GM21825 (cell line): ENCODE results near the gene OSGEP.

Source experiments
- ATAC-seq: cut with Tn5 transposase; IDR thresholded peaks from one replicate; pipeline ENCODE4 v1.9.1; 2021; ENCODE audit warnings: mild to moderate bottlenecking, moderate library complexity; ENCODE audit not compliant: unreplicated experiment

The OSGEP gene

DNA sequence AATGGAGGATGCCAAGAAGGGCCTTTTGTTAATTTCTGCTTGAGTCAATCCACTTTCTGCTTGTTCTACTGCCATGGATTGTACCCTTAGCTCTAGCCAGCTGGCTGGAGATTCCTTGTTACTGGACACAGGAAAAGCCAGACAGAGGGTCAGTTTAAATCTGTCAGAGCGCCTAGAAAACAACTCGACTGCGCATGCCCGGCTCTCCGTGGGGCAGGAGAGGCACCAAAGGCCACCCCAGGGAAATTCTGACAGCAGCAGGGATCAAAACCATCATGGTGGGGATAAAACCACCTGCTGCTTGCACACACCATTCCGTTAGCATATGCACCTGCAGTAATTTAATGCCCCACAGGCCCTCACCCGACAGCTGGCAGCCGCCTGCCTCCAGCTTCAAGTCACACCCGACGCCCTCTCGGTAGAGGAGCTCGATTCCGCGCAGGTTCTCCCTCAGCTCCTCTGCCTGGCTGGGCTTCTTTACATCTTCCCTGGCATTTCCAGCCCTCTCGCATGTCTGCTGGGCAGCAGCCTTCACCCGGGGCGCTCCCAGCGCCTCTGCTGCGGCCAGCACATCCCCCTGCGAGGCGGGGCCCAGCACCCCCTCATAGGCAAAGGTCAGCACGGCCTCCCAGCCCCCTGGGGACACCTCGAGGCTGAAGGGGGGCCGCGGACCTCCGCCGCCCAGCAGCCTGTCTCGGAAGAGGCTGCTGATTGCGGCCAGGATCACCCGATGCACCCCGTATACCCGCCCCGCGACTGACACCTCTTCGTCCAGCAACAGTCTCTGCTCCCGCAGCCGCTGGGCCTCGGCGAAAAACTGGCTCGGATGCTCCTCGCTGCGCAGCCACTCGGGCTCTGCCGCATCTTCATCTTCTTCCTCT, 19.7 kb downstream of the OSGEP start:
- ATAC-seq, result no peak

DNA sequence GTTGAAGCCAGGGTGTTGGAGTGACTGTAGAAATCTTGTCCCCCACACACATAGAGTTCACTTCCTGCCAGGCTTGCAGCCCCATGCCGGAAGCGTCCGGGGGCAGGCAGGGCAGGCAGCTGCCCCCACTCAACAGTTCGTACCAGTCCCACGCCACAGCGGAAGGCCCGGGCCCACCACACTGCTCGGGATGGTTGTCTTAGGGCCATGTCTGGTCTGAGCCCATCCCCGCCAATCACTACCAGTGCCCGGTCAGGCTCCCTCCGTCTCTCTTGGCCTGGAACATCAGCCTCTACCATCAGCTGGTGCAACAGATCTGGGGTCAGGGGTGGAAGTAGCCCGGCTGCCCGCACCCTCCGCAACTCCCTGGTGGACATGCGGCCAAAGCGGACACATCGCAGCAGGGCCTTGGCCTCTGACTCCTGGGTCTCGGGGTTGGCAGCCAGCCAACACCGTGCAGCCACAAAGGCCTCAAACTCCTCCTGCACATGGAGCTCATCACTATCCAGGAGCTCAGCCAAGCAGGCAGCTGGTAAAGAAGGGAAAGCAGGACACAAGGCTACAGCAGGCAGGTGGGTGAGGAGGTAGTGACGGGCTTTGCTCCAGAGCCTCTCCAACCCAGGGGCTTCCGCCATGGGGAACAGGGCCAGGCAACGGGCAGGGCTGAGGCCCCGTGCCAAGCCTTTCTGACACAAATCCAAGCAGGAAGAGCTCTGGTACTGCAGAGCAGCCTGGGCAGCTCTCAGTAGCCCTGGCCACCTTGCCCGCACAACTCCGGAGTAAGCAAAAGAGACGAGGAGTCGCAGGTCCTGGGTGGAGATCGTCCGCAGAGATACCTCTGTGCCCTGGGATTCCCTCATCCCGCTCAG, 24.6 kb downstream of the OSGEP start:
- no peak for ATAC-seq

DNA sequence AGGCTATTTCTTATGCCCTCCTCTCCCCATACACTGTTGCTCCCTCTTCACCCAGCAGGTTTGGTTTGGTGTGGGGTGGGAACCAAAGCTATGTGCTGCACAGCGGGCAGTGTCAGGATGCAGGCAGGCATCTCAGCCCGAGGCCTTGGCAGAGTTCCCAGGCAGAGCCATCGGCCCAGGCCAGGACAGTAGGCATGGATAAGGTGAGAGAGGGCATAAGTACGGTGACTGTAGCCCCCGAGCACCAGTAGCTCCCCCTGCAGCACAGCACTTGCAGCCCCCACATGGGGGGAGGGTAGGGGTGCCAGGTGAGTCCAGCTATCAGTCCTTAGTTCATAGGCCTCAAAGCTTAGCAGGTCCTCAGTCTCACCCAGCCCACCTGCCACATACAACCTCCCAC, 25.8 kb downstream of the OSGEP start:
- no peak for ATAC-seq

DNA sequence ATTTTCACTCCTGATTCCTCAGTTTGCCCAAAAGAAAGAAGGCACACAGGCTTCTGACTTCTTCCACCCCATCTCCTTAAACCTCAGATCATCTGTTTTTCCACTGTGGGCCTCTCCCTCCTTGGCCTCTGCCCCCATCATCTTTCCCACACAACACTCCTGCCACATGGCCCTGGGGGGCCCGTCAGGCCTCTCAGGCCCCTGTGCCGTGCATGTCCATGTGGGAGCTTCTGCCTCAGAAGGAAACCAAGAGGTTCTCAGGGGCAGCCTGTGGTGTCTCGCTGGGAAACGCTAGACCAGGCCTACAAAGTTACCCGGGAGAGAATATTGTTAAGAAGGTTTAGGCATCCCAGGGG, 26.6 kb downstream of the OSGEP start:
- peak; percentile 31 for ATAC-seq

DNA sequence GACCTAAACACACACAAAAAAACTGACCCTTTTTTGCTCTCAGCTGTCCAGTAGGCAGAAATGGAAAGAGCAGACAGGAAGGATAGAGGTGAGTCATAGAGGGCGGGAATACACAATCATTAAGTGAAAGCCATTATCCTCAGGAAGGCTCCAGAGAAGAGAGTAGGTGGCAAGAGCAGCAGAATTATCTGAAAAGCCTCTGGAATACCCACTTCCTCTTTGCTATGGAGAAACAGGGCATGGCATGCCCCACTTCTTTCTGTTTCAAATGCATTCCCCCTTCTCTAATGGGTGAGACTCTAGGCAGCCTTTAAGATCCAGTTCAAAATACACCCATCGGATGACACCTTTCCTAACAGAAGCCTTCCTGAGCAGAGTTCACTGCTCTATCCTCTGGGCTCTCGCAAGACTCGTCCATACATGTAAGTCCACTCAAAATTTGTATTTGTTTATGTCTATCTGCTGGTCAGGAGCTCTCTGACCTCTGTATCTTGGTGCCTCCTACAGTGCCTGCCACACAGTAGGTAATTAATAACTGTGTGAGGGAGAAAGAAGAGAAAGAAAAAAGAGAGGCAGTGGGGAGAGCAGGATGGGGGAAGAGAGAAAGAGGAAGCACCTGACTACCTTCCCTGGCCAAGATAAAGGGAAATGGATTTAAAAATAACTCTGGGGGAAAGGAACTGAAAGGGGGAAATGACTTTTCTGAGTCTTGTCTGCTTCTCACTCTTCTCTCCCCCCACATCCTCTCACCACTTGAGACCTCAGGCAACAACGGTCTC, 27.2 kb downstream of the OSGEP start:
- ATAC-seq, result peak; percentile 74

DNA sequence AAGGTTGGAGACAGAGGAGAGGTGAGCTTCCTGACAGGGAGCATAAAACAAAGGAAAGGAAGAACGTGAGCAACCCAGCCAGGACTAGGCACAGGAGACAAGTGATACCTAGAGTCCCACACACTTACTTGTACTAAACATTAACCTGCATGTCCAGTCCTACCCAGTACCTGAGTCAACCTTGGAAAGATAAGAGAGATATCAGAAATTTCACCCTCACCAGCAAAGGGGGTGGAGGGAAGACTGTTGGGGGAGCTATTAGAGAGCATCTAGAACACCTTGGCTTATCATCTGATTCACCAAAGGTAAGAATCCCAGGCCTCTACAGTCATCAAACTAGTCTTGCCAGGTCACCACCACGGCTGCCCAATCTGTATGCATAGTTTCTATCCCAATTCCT, 29.8 kb downstream of the OSGEP start:
- ATAC-seq, result no peak

DNA sequence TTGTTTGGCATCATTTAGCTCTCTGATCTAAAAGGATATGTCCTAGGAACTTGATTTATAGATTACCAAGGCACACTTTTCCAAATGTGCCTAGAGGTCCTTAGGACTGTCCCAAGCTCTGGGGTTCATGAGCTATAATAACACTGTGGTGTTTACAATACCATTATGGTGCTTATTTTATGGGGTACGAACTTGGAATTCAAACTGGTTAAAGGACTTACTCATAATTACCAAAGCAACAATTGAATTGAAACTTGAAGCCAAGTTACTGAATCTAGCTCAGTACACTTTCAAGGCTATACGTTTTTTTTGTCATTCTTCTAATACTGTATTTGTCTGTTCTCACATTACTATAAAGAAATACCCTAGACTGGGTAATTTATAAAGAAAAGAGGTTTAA, 31.7 kb downstream of the OSGEP start:
- no peak for ATAC-seq

DNA sequence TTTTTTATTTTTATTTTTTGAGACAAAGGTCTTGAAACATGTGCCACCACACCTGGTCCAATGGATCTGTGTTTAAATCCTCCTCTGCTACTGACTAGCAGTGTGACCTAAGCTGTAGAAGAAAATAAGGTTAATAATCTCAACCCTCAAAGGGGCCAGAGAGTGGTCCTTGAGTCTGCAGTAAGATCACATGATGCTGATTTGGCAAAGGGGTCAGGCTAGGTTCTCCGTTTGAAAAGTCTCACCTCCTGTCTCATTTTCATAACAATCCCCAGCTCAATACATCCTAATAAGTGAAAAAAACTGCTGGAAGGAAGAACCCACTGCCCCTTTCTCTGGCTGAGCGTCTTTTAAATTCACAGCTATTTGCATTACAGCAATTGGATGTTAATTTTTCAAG, 33.3 kb downstream of the OSGEP start:
- no peak for ATAC-seq

DNA sequence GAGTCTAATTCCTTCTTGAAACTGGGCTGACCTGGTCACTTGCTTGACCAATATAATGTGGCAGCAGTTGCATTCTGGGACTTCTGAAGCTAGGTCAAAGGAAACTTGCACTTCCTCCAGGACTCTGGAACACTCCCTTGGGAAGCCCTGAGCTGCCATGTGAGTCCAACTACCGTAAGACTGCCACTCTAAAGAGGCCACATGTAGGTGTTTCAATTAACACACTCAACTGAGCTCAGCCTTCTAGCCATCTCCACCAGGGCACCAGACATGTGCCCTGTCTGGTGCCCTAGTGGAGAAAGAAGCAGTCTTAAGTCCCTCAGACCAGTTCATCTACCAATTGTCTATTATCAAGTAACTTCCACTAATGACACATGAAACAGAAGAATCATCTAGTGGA, 35.2 kb downstream of the OSGEP start:
- ATAC-seq, result no peak

DNA sequence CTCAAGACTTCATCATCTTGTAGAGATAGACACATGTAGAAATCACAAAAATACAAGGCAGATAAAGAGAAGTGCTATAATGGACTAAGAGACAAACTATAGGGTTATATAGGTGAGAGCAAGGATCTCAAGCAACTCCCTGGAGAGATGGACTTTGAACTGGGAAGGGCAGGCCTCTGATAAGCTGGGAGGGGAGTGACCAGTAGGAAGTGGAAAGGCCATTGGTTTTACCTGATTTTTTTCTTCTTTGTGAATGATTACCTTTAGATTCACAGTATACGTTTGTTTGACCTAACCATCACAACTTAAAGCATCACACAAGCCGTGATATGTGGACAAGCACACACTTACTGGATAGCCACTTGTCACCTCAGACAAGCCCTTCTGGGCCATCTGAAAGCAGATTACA, 36.1 kb downstream of the OSGEP start:
- ATAC-seq, result no peak

DNA sequence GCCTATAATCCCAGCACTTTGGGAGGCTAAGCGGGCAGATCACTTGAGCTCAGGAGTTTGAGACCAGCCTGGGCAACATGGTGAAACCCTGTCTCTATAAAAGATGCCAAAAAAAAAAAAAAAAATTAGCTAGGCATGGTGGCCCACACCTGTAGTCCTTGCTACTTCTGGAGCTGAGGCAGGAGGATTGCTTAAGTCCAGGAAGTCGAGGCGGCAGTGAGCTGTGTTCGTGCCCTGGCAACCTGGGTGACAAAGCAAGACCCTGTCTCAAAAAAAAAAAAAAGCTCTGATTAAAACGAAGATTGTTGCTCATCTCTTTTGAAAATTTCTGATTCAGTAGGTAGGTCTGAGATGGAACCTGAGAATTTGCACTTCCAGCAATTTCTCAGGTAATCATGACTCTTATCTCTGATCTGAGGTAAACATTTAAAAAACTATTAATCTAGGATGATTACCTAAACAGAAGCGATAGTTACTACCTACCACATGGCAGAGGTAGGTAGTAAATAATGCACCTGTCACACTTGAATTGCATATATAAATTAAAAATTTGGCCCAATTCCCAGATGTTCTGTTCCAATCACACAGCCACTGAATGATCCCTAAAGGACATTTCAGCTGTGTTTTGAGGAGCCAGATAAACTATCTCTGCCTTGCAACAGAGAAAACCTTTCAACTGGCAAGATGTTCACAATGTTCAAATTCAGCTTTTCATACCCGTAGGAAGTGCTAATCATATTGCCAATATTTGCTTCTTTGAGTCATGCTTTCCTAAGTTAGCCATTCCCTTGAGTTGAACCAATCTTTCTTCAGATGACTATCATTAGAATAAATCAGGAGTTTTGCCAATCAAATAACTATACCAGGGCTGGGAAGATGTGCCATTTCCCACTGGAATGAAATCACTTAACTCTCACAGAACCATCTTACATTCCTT, 37.1 kb downstream of the OSGEP start:
- ATAC-seq, result no peak

DNA sequence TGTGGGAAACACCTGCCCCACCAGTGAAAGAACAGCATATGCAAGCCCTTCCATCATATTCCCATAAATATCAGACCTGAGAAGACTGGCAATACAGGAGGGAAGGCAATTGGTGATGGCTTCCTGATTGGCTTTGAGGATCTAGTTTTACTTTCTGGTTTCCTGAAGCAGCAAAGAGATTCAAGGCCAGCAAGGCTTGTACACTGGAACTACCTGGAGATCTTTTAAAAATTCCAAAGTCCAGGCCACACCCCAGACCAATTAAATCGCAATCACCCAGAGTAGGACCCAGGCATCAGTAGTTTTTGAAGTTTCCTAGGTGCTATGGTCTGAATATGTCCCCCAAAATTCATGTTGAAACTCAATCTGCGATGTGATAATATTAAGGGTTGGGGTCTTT, 38.4 kb downstream of the OSGEP start:
- no peak for ATAC-seq

DNA sequence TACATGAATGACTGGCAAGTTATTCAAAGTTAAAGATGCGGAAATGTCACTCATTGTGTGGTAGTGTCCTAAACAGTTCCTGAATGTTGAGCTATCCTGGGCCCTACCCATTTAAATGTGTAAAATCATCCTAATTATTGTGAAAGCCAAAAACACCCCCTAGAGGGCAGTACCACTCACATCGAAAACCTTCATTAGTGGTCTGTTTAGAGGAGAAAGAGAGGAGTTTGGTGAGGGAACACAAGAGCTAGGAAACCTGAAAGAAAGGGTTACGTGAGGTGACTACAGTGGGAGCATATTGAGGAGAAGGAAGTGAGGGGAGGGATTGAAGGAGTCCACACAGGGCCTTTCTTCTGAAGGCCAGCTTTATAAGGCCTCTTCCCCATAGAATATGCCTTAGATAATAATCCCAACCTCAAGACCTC, 38.8 kb downstream of the OSGEP start:
- ATAC-seq, result no peak

DNA sequence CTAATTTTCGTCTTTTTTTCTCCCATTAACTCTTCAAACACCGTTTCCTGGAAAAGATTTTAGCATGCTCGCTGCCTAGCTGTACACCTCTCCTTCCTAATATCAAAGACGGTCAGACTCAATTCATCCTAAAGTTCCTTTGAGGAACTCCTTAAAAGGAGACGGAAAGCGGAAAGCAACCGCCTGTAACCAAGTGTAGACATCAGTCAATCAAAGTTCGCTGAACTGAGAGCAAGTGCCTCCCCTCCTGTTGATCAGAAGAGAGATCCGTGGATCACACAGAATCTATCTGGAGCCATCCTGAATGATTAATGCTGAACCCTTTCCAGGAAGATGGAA, 40.9 kb downstream of the OSGEP start:
- ATAC-seq, result peak; percentile 35

DNA sequence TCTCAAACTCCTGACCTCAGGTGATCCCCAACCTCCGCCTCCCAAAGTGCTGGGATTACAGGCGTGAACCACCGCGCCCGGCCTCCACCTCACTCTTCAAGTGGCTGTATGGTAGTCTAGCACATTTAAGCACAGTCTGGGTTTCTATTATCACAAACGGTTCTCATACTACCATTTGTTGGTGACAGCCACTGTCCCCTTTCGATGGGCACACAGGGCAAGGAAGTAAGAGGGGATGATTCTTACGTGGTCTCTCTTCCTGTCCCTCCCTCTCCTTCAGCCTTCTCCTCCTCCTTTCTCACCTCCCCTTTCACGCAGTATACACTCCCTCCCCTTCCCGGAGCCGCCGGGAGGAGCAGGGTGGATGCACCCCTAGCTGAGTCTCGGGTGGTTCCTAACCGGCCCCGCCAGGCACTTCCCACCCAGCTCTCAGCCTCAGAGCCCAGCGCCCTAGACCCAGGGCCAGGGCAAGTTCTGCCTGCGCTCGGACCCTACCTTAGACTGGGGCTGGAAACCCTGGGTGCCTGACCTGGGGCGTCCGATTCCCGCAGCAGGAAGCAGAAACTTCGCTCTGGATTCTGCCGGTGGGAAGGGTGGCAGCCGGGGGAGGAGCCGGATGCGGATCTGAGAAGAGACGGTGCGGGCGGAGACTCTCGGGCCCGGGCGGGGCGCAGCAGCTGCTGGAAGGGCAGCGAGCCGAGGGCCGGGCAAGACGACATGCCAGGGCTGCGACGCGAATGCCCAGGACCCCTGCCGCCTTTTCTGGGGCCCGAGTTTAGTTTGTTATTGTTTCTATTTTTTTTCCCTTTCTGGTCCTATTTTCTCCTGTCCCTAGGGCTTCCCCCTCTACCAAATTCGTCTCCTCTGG, 41.5 kb downstream of the OSGEP start, which contains the start of gene TEP1:
Gene TEP1, minus strand, starts transcription at position 626 of the 868 bp plus-strand sequence. CDS start 5,062 bp downstream, outside the sequence.
- peak; percentile 68 for ATAC-seq

DNA sequence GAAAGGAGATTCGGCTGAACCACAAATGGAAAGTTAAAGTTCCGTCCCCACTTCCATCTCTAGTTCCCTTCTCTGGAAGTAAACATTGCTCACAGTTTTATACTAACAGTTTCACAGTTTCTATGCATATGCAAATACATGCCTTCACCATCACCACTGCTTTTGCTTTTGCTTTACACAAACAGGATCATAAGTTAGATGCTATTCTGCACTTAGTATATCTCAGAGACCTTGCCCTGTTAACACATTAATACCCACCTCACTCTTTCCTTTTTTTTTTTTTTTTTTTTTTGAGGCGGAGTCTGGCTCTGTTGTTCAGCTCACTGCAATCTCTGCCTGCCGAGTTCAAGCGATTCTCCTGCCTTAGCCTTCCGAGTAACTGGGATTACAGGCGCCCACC, 42.2 kb downstream of the OSGEP start:
- peak; percentile 47 for ATAC-seq

DNA sequence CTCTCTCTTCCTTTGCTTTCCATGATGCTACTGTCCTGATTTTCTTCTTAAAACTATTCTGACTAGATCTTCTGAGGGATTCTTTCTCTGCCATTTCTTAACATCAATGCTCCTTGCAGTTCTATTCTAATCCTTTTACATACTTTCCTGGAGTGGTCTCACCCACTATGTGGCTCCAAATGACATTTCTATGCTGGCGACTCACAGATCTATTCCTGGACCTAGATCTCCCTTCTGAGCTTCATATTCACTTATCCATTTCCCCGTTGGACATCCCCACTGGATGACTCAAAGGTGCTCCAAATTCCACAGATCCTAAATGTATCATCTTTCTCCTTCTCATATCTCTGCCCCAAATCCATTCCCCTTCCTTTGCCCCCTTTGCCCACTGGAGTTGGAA, 45.4 kb downstream of the OSGEP start:
- ATAC-seq, result no peak

DNA sequence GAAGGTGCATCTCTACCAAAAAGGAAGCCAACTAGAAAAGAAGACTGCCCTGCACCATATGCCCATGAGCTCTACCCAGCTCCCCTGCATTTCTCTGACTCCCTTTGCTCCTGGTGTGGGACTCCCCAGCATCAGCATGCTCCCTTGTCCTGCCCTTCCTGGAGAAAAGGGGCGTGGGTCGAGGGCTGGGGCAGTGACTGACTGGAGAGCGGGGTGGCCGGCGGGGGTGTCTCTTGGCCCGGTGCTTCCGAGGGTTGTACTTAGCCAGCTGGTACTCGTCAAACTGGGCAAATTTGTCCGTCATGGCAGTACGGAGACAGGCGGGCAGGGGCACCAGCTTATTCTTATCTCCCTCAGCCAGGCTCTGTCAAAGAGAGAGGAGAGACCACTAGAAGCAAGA, 51.1 kb downstream of the OSGEP start:
- ATAC-seq, result no peak

DNA sequence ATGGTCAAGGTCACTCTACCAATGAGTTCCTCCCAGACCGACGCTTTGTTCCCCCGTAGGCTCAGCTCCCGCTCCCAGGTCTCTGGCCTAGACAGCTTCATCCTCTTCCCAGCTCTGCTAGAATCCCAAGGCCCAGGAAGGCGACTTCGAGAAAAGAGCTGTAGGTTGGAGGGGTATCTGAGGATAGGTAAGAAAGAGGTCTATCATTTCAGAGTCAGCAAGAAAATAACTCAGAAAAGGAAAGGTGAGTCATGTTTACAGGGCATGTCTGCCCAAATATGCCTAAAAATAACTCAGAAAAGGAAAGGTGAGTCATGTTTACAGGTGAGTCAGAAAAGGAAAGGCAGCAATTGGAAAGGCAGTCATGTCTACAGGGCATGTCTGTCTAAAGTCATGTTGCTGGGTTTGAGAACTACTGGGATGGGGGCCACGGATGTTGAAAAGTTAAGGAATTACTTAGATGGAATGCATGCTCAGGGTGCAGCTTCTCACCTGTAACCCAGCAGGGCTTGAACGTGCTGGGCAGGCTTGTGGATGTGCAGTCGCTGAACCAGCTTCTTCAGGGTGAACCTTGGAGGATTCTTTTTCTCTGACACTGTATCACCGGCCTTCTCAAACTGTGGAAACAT, 53.5 kb downstream of the OSGEP start:
- no peak for ATAC-seq
